ENCODE results near the gene C1orf146.
A peak's percentile ranks its signal among the peaks of the same experiment; 100 is the strongest.
"Not testable (repeated sequence)": the region's sequence is repeated elsewhere in the genome, so short reads cannot be mapped to it uniquely, and the experiment has no call there.

C1orf146 gene, protein sequence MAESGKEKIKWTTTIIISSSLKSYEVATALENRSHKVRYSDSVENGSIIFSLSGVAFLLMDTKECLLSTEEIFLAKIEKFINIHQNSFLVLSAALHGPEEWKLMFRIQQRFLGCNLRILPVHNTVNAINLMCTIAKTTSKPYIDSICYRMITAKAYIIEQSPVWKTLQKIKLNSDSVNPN

DNA sequence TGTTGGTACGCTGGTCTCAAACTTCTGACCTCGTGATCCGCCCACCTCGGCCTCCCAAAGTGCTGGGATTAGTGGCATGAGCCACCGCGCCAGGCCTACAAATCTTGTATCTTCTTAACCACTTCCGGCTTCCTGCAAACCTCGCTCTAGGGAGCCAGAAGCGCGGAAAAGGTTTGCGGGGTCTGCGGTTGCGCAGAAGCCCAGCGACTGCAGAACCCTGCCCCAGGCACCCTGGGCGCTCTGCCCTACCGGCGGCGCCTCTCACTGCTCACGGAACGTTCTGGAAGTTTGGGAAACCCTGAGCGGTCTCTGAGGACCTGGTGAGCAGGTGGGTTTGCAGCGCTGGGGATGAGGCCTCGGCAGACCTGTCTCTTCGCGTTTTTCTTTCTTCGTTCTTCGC, at the start of gene C1orf146:
Gene C1orf146, plus strand, starts transcription at position 195 of the 400 bp plus-strand sequence. CDS start 13,506 bp downstream, outside the sequence.
- peak; percentile 9 for DNase-seq (ENCODE audit: low spot score)

DNA sequence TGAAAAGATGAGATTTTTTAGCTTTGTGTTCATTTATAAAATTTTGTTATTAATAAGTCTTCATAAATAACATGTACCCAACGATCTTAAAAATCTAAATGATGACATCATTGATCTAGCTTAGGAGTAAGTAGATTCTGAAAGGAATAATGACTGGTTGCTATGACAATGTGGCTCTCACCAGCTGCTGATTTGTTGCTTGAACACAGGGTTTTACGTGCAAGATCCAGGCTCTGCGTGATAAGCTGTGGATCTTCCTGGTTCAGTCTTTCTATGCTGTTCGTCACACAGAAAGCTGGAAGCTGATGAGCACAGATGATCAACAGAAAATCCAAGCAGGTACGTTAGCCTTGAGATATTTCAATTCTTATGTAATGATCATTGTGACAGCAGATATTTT, 49.1 kb upstream of the C1orf146 start:
- DNase-seq (ENCODE audit: low spot score) = no peak

DNA sequence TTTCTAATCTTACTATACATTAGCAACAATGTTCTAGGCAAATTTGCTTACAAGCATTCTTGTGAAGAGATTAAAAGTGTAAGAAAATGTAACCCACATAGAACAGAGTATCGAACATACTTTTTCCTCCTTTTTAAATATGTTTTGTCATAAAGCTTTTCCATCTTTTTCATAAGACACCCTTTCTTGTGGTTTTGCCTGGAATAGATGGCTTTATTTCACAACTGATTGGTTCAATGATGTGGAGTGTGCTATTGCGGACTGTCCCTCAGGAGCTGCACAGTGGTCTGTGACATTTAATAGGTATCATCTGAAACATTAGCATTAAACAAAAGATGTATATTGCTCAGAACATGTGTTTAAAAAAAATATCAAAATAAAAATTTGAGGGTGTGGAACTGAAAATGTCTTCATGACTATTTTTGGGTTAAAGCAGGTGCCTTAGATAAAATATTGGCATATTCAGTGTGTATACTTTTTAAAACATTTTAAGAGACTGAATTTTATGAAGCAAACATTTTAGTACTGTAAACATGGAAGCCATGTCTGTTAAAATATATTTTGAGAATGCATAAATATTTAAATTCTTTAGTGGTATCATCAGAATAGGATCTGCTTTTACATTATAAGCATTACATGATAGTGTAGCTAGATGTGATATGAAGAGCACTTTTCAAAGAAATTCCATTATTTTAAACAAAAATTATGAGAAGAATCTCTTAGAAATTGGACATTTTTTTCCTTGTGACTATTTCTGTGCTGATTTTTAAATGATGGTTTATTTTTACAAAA, 48.3 kb upstream of the C1orf146 start:
- no peak for DNase-seq (ENCODE audit: low spot score)

DNA sequence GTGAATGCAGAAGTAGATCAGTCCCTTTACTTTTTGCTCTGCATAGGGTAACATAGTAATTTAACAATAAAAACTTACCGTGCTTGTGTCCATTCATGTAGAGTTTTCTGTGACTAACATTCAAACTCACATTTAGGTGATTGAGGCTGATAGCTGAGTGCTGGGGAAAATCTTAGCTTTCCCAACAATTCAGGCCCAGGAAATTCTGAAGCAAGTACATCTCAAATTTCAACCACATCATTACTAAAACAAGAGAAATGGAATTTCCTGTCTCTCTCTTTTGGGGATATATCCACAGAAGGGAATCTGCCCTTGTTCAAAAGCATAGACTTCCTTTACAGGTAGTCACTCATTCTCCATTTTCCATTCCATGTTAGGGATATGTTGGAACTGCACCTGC, 33.1 kb upstream of the C1orf146 start:
- DNase-seq (ENCODE audit: low spot score) = no peak

- no peak for DNase-seq (ENCODE audit: low spot score)
Measured at GRCh38 chr1:92186081-92186480, 31.6 kb upstream of the C1orf146 start.

DNA sequence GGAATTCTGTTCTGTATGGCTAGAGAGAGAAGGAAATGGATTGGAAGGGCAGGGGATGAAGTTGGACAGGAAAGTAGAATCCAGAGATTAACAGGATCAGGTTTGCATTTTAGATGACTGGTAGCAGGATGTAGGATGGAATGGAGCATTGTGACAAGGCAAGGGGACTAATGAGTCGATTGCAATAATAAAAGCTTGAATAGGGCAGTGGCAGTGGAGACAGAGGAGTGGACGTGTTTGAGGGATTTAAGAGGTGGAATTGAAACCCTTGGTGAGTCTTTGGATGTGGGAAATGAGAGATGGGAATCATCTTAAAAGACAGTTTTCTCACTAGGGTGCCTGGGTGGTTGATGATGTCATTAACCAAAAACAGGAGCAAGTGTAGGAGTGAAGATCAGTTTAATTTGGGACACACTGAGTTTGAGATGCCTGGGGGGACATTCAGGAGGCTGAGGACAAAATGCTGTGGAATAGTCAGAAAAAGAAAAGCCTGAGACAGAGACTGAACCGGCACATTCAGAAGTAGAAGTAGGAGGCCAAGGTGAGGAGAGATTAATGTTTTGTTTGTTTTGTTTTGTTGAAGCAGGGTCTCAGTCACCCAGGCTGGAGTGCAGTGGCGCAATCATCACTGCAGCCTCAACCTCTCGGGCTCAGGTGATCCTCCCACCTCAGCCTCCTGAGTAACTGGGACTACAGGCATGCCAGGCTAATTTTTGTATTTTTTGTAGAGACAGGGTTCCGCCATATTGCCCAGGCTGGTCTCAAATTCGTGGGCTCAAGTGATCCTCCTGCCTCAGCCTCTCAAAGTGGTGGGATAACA, 29.1 kb upstream of the C1orf146 start:
- DNase-seq (ENCODE audit: low spot score) = no peak

- no peak for DNase-seq (ENCODE audit: low spot score)
Measured at GRCh38 chr1:92191726-92192125, 26.0 kb upstream of the C1orf146 start.

DNA sequence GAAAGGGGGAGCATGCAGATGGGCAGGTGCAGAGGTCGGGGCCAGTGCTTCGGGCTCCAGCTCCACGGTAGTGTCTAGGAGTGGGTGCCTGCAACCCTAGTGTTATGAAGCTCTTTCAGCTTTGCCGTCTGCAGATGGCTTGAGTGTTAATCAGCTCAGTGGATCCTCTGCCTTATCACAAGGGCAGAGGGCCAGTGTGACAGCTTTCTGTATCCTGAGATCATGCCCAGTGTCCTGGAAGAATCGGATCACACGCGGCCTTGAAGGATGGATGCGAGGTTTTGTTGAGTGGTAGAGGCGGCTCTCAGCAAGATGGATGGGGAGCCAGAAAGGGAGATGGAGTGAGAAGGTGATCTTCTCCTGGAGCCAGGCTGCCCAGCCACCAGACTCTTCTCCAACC, 25.5 kb upstream of the C1orf146 start:
- DNase-seq (ENCODE audit: low spot score) = no peak

- no peak for DNase-seq (ENCODE audit: low spot score)
Measured at GRCh38 chr1:92194511-92194910, 23.2 kb upstream of the C1orf146 start.

DNA sequence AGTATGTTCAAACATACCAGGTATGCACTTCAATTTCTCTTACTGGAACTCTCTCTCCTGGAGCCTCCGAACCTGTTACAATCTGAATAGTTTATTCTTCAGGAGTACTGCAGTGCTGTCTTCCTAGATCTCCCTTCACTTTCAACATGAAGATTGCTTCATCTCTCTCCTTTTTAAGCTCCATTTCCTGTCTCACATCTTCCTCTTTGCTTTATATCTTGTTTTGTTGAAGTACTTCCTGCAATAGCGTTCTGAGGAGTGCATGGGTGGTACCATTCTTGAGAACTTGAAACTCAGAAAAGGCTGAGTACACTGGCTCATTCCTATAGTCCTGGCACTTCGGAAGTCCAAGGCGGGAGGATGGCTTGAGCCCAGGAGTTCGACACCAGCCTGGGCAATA, 15.7 kb upstream of the C1orf146 start:
- DNase-seq (ENCODE audit: low spot score) = no peak

DNA sequence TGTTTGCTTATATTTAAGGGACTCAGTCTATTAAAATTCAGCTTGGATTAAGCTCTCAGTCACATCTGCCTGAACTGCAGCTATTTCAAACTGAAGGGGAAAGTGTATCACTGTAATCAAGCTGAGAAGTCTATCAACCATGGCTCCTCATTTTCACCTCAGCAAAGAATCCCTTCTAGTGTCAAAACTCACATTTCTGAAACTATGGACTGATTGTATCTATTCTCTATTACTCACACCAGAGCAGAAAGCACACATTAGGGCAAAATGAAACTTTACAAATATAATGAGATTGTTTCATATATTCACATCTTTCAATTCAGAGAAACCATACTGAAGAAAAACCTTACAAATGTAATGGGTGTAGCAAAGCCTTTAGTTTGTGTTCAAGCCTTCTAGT, 14.6 kb upstream of the C1orf146 start:
- no peak for DNase-seq (ENCODE audit: low spot score)

DNA sequence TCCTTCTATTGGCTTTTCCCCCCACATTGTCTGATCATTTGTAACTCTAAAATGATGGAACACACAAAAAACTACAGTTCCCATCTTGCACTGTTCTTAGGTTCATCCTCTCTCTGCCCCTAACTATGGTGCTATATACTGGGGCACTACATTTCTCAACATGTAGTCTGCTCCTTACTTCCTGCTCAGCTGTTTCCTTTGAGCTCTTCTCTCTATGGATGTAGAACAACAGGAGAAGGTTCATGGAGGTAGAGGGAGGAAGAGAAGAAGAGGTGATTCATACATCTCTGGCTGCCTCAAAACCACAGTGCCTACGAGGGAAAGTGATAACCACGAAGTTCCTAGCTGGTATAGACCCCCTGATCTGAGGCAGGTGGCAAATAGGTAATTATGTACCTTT, 7.0 kb upstream of the C1orf146 start:
- DNase-seq (ENCODE audit: low spot score) = no peak

GRCh38 chr1:92211166-92211565, 6.5 kb upstream of the C1orf146 start:
- DNase-seq (ENCODE audit: low spot score) = no peak

- DNase-seq (ENCODE audit: low spot score) = peak; percentile 13
Measured at GRCh38 chr1:92218559-92218958, 844 bp downstream of the C1orf146 start.

DNA sequence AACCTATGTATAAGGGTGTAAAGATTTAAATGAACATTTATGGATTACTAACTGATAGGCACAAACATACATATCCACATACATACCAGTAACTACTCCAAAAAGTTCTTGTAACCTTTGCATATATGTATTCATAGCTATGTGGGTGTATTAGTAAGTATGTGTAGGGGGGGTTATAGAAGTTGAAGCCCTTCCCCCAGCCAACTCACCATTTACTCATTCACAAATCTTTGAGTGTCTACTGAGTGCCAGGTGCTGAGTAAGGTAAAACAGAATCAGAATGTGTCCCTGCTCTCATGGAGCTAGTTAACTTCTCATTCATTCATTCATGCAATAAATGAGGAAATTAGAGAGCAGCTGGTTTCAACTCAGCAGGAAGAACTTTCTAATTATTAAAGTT, 1.3 kb downstream of the C1orf146 start:
- no peak for DNase-seq (ENCODE audit: low spot score)

- DNase-seq (ENCODE audit: low spot score) = no peak
Measured at GRCh38 chr1:92228401-92228800, 10.7 kb downstream of the C1orf146 start.

GRCh38 chr1:92230736-92231135, 13.0 kb downstream of the C1orf146 start:
- no peak for DNase-seq (ENCODE audit: low spot score)

DNA sequence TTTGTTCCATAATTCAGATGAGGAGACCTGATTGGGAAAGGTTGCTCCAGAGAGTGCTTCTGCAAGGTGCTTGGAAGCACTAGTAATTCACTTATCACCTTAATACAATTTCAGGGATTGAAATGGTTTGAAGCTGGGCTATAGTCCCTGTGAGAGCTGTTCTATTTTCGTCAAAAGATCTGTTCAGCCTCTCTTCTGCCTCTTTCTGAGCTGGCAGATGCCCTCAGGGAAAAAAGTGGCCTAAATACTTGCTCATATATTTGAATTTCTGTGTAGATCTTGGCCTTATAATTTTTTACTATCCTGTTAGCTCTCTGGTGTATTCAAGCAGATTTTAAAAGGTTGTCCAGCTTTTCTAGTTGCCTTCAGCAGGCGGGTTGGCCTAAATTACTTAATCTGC, 22.3 kb downstream of the C1orf146 start:
- no peak for DNase-seq (ENCODE audit: low spot score)

DNA sequence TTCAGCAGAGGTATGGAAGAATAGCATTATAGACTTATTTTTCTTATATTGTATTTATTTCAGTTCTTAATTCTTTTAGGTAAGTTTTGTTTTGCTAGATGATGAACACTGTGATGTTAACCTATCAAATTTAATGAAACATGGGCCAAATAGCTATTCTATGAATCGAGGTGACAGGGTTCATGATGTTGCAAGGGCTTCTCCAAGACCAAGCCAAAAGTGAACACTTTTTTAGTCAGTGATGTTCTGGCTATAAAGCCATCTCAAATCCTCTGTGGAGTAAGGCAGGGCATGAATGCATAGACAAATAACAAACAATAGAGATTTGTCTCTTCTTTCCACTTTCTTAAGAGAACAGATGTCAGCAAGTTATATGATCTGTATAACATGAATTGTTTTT, 26.7 kb downstream of the C1orf146 start:
- DNase-seq (ENCODE audit: low spot score) = no peak

GRCh38 chr1:92254714-92255113, 37.0 kb downstream of the C1orf146 start:
- not testable (repeated sequence) for DNase-seq (ENCODE audit: low spot score)

GRCh38 chr1:92259350-92259749, 41.6 kb downstream of the C1orf146 start:
- DNase-seq (ENCODE audit: low spot score) = no peak

GRCh38 chr1:92262516-92262915, 44.8 kb downstream of the C1orf146 start:
- DNase-seq (ENCODE audit: low spot score) = no peak

DNA sequence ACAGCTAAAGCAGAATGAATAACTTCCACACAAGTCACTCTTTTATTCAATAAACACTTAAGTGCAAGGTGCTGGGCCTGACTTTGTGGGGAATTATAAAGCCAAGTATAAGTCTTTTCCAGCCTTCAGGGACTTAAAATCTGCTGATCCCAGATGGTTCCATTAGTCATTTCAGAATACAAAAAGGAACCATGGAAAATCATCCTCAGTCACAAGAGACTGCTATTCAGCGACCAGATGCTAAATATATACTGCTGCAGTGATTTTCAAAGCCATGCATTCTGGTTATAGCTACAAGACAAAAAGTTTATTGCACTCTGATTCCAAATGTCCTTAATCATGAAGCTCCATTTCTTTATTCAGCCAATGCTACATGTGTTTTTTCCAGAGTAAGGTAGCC, 55.3 kb downstream of the C1orf146 start:
- no peak for DNase-seq (ENCODE audit: low spot score)
